GM12878 (cell line): ENCODE measurements around the gene KLHL26. TPM values are rescaled to one million over a fixed set of nuclear protein-coding genes. Genes with fewer than 3 reads are reported as not detected.

Experiments used
- ATAC-seq: fragments of 200-7000 bp; cut with Tn5 transposase; 3 replicates; pipeline ENCODE4 v1.9.1; 2020; ENCODE audit warnings: mild to moderate bottlenecking, moderate library complexity
- BruUV-seq: library from RNA; stranded (reverse); fragments of 400-500 nt; replicated peaks from 2 replicates; lab custom pipeline; 2021; lab: Mats Ljungman, UMichigan
- CTCF ChIA-PET: fragments of 300-600 bp; sonication (Branson Sonifier 250); formaldehyde crosslinking; extraction: SDS; loops from one replicate; lab custom pipeline; 2021; ENCODE audit warnings: inconsistent platforms; lab: Yijun Ruan, JAX
- POLR2A ChIA-PET: fragments of 350-600 bp; formaldehyde crosslinking; extraction: SDS; loops from one replicate; lab custom pipeline; 2021; ENCODE audit warnings: inconsistent platforms; lab: Charles Lee
- RAD21 ChIA-PET: fragments of 300-600 bp; sonication (Branson Sonifier 250); formaldehyde crosslinking; loops from one replicate; lab custom pipeline; 2023; ENCODE audit warnings: antibody characterized with exemption; ENCODE audit not compliant: unreplicated experiment; lab: Charles Lee
- SMC1A ChIA-PET: fragments of 300-600 bp; sonication (Branson Sonifier 250); formaldehyde crosslinking; loops from one replicate; lab custom pipeline; 2023; ENCODE audit not compliant: unreplicated experiment, uncharacterized antibody; lab: Charles Lee
- DNase-seq: peaks from one replicate; pipeline ENCODE4 v3.0.0-alpha.2; 2011; ENCODE audit warnings: low read depth, low spot score
- FAIRE-seq: peaks from 3 replicates; lab custom pipeline; 2011; peaks lifted over from hg19 to GRCh38; lab: Jason Lieb, UNC
- H2AFZ ChIP-seq: 2 replicates; pipeline ENCODE4 v1.6.0; 2011; ENCODE audit warnings: low read depth, low read length, control low read depth; ENCODE audit not compliant: control insufficient read depth
- H3K27ac ChIP-seq: 2 replicates; pipeline ENCODE4 v1.5.1; 2011; ENCODE audit warnings: control low read depth; ENCODE audit not compliant: control insufficient read depth, insufficient read depth
- H3K27me3 ChIP-seq, 2 experiments: replicated peaks in 1 of 2; 2 replicates each; pipeline versions ENCODE4 v1.6.0 to v1.6.1; 2011; ENCODE audit warnings: low read length in 1 of 2; ENCODE audit not compliant: control insufficient read depth in 2 of 2, insufficient read depth in 2 of 2
- H3K36me3 ChIP-seq, 2 experiments: 2 replicates each; pipeline ENCODE4 v1.5.1; 2011; ENCODE audit warnings: low read length in 1 of 2; ENCODE audit not compliant: control insufficient read depth in 2 of 2, insufficient read depth in 2 of 2
- H3K4me1 ChIP-seq: 2 replicates; pipeline ENCODE4 v1.6.1; 2011; ENCODE audit warnings: mild to moderate bottlenecking, low read length, moderate library complexity, mixed read lengths; ENCODE audit not compliant: control insufficient read depth, insufficient read depth
- H3K4me2 ChIP-seq: 2 replicates; pipeline ENCODE4 v1.6.0; 2011; ENCODE audit warnings: control low read depth; ENCODE audit not compliant: control insufficient read depth, insufficient read depth
- H3K4me3 ChIP-seq: fragments of 200-600 bp; sonication (generic); 2 replicates; pipeline ENCODE4 v1.5.1; 2016
- H3K79me2 ChIP-seq: 2 replicates; pipeline ENCODE4 v1.6.0; 2011; ENCODE audit warnings: low read length; ENCODE audit not compliant: control insufficient read depth, insufficient read depth
- H3K9ac ChIP-seq: 2 replicates; pipeline ENCODE4 v1.8.0; 2011; ENCODE audit warnings: low read length, control low read depth, mixed read lengths; ENCODE audit not compliant: control insufficient read depth, insufficient read depth
- H3K9me3 ChIP-seq: replicated peaks from 3 replicates; pipeline ENCODE4 v1.5.1; 2011; ENCODE audit warnings: mild to moderate bottlenecking, low read length; ENCODE audit not compliant: control insufficient read depth, insufficient read depth
- H4K20me1 ChIP-seq: 2 replicates; pipeline ENCODE4 v1.6.0; 2011; ENCODE audit not compliant: control insufficient read depth, insufficient read depth
- ATF7 ChIP-seq: fragments of 450-650 bp; IDR thresholded peaks from 2 replicates; pipeline ENCODE4 v1.6.1; 2016; ENCODE audit warnings: low read depth, mild to moderate bottlenecking
- CTCF ChIP-seq, 3 experiments: IDR thresholded peaks in 2 of 3; conservative IDR thresholded peaks in 1 of 3; 2 replicates each; pipeline ENCODE4 v1.5.1; 2011; ENCODE audit warnings: low read depth in 3 of 3, low read length in 3 of 3, mild to moderate bottlenecking in 3 of 3, control low read depth in 2 of 3, moderate library complexity in 2 of 3, inconsistent platforms in 1 of 3, mixed read lengths in 1 of 3; ENCODE audit not compliant: control insufficient read depth in 2 of 3, insufficient read depth in 1 of 3; ENCODE audit errors: extremely low read depth in 1 of 3
- SMAD5 ChIP-seq: IDR thresholded peaks from 2 replicates; pipeline ENCODE4 v1.6.1; 2016; ENCODE audit warnings: antibody characterized with exemption, low read depth
- TARDBP ChIP-seq: IDR thresholded peaks from 2 replicates; pipeline ENCODE4 v1.6.1; 2016; ENCODE audit warnings: borderline replicate concordance
- TCF7 ChIP-seq: IDR thresholded peaks from 2 replicates; pipeline ENCODE4 v1.6.1; 2014; ENCODE audit warnings: antibody characterized with exemption, borderline replicate concordance
- ZBTB33 ChIP-seq: fragments of 450-650 bp; IDR thresholded peaks from 2 replicates; pipeline ENCODE4 v1.6.1; 2017; ENCODE audit warnings: mild to moderate bottlenecking
- ZNF687 ChIP-seq: fragments of 450-650 bp; IDR thresholded peaks from 2 replicates; pipeline ENCODE4 v1.6.1; 2017; ENCODE audit warnings: mild to moderate bottlenecking, moderate library complexity
- WGBS: methylation state at CpG from one replicate; pipeline ENCODE4 v1.1.6; 2016; ENCODE audit warnings: low lambda C conversion rate; ENCODE audit not compliant: insufficient replicate concordance, insufficient coverage; ENCODE audit errors: missing lambda C conversion rate; 5-methylcytosine and 5-hydroxymethylcytosine counted together
- in situ Hi-C: fragments of 300-500 bp; cut with MboI; formaldehyde crosslinking; loops from 9 replicates; pipeline ENCODE4 v1.14.3; 2018; ENCODE audit warnings: mixed read lengths
- intact Hi-C: fragments of 100-400 bp; cut with micrococcal nuclease; formaldehyde crosslinking; loops from one replicate; pipeline ENCODE4 v1.14.2; 2022; ENCODE audit not compliant: unreplicated experiment
- polyA plus RNA-seq, 11 experiments: library from polyadenylated mRNA; depleted of rRNA in 4 of 11; unstranded in 6 of 11; stranded (reverse) in 5 of 11; fragments of >200 nt; fragmentation: Nextera tagmentation in 4 of 11; fragmentation: Illumina TruSeq in 1 of 11; extraction: Ambion mirVana in 4 of 11; extraction: Trizol in 1 of 11; gene quantifications; 1 replicate in 1 of 11; 2 replicates in 10 of 11; pipeline versions ENCODE4 v1.2.1 to v1.2.3, GENCODE V29; 2011 to 2016; ENCODE audit warnings: inconsistent platforms in 2 of 11, missing spikeins in 2 of 11, low read depth in 1 of 11
- total RNA-seq, 4 experiments: library from RNA; depleted of rRNA in 3 of 4; stranded (reverse); fragments of >200 nt in 3 of 4; fragmentation: Illumina TruSeq in 1 of 4; extraction: Trizol in 1 of 4; gene quantifications; 2 replicates each; pipeline versions ENCODE4 v1.2.1 to v1.2.3, GENCODE V29; 2013 to 2021

KLHL26 gene
- total and polyA plus RNA-seq, 10 of the 15 experiments (the other 5 are each of a cell fraction or from before 2014, with no cell fraction given) = 0.18 to 14.6 (median 2.9) TPM

GRCh38 chr19:18655173-18655844, 18.5 kb downstream of the KLHL26 start:
- no peak for DNase-seq
- WGBS = 86% methylated on average over 13 of the region's 13 CpGs
- SMC1A ChIA-PET = no interaction called here
- RAD21 ChIA-PET = no interaction called here
- H3K9ac ChIP-seq = no peak overlapping the region
- H3K4me1 ChIP-seq = peaks cover 18% of the 10 kb centered on the region; the same call in 1 of the 2 replicates
- POLR2A ChIA-PET = no interaction called here
- no peak for FAIRE-seq
- ATAC-seq = no peak
- TF ChIP-seq CTCF (IDR thresholded peaks at IDR 0.05 in 2 of 3, conservative IDR thresholded peaks at IDR 0.05 in 1 of 3; ENCODE audit: control insufficient read depth in 2 of 3, extremely low read depth in 1 of 3, insufficient read depth in 1 of 3, low read depth in 3 of 3, low read length in 3 of 3) (no peak), SMAD5 (no peak), TARDBP (no peak), ATF7 (no peak), ZBTB33 (no peak), TCF7 (no peak), ZNF687 (no peak)
- H3K4me3 ChIP-seq = no peak overlapping the region
- H3K36me3 ChIP-seq = no peaks in the 10 kb centered on the region; a peak in 1 of 4 replicates
- no peak overlapping the region for H3K27ac ChIP-seq
- no peaks in the 10 kb centered on the region for H3K79me2 ChIP-seq
- H4K20me1 ChIP-seq = peaks cover 3% of the 10 kb centered on the region; the same call in 1 of the 2 replicates
- no peaks in the 10 kb centered on the region for H3K27me3 ChIP-seq
- CTCF ChIA-PET = no interaction called here
- BruUV-seq = no TSS peak
- H3K4me2 ChIP-seq = no peak overlapping the region
- in situ Hi-C loops = no loop called here
- no peak overlapping the region for H2AFZ ChIP-seq
- H3K9me3 ChIP-seq = no peaks in the 10 kb centered on the region
- intact Hi-C loops = no loop called here
